GM18502 (cell line): Measurements from ENCODE around the gene LGI4.
"Not testable (repeated sequence)": the region's sequence is repeated elsewhere in the genome, so short reads cannot be mapped to it uniquely, and the experiment has no call there.

ENCODE experiments used
- ATAC-seq: cut with Tn5 transposase; IDR thresholded peaks from one replicate; pipeline ENCODE4 v1.9.1; 2021; ENCODE audit warnings: mild to moderate bottlenecking; ENCODE audit not compliant: unreplicated experiment, poor library complexity

LGI4 gene

DNA sequence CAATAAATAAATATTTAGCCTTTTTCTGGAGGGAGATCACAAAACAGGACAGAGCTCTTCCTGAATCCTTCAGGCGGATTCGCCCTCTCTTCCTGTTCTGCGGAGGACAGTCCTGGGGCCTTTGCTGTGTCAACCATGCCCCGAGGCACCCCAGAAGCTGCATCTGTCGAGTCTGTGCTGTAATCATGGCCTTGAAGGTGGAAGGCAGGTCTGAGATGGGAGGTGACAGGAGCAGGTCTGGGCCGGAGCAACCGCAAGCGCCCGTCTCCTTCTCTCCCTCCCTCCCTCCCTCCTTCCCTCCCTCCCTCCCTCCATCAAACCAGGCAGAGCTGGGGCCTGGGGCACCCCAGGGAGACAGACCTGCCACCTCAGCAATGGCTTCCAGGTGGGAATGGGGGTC lies 23.9 kb downstream of the LGI4 start:
- no peak for ATAC-seq

GRCh38 chr19:35109395-35110112 lies 25.3 kb downstream of the LGI4 start:
- no peak for ATAC-seq

DNA sequence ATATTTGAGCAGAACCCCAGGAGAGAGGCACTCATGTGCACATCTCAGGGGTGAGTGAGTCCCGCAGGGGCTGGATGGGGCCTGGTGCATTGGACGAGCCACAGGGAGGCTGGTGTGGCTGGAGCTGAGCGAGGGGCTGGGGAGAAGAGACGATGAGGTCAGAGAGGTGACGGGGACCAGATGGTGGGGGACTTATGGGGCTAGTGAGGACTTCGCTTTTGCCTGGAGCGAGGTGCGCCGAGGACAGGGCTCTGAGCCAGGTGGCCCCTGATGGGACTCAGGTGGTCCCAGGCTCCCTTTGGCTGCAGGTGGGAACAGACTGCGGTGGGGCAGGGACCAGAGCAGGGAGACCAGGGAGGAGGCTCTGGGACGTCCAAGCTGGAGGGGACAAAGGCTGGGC lies 26.1 kb downstream of the LGI4 start:
- no peak for ATAC-seq

- ATAC-seq = no peak
Measured at GRCh38 chr19:35107545-35107944, 27.3 kb downstream of the LGI4 start.

GRCh38 chr19:35106898-35107541 lies 27.8 kb downstream of the LGI4 start:
- ATAC-seq = no peak

GRCh38 chr19:35106291-35106583 lies 28.6 kb downstream of the LGI4 start:
- no peak for ATAC-seq

DNA sequence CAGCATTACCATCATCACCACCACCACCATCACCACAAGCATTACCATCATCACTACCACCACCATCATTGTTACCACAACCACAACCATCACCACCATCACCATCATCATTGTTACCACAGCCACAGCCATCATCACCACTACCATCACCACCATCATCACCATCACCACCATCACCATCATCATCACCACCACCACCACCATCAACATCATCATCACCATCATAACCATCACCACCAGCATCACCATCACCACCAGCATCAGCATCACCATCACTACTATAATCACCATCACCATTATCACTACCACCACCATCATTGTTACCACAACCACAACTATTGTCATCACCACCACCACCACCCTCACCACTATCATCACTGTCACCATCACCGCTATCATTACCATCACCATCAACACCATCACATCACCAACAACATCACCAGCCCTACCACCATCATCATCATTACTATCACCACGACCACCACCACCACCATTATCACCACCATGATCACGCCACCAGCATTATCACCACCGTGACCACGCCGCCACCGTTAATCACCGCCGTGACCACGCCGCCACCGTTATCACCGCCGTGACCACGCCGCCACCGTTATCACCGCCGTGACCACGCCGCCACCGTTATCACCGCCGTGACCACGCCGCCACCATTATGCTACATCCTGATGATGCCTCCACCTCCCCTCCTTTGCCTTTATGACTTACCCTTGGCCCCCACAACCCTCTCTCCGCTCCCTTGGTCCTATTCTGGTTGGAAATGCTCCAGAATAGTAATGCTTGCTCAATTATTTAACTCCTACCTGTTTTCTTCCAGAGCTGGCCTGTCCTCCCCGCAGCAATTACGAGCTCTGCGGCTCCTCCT lies 29.2 kb downstream of the LGI4 start:
- no peak for ATAC-seq

- ATAC-seq = no peak
Measured at GRCh38 chr19:35105047-35105410, 29.8 kb downstream of the LGI4 start.

DNA sequence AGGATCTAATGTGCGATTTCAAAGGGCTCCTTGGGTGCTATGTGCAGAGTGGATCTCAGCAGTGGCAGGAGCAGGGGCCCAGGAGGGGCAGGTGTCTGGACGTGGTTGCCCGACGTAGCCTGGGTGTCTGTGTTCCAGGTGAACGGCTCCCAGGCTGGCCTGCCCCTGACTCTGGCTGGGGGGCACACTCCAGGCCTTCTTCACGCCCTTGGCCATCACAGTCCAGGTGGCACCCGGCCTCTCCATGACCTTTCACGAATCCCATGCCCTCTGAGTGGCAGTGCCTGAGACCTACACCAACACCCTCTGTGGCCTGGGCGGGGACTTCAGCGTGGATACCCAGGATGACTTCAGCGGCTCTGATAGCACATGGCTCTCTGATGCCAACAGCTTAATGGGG lies 30.5 kb downstream of the LGI4 start:
- ATAC-seq = no peak

- ATAC-seq = not testable (repeated sequence)
Measured at GRCh38 chr19:35103614-35104013, 31.2 kb downstream of the LGI4 start.

GRCh38 chr19:35101949-35102348 lies 32.9 kb downstream of the LGI4 start:
- not testable (repeated sequence) for ATAC-seq

GRCh38 chr19:35100588-35101533 lies 34.0 kb downstream of the LGI4 start:
- ATAC-seq = no peak

GRCh38 chr19:35099897-35100275 lies 35.0 kb downstream of the LGI4 start:
- ATAC-seq = no peak

DNA sequence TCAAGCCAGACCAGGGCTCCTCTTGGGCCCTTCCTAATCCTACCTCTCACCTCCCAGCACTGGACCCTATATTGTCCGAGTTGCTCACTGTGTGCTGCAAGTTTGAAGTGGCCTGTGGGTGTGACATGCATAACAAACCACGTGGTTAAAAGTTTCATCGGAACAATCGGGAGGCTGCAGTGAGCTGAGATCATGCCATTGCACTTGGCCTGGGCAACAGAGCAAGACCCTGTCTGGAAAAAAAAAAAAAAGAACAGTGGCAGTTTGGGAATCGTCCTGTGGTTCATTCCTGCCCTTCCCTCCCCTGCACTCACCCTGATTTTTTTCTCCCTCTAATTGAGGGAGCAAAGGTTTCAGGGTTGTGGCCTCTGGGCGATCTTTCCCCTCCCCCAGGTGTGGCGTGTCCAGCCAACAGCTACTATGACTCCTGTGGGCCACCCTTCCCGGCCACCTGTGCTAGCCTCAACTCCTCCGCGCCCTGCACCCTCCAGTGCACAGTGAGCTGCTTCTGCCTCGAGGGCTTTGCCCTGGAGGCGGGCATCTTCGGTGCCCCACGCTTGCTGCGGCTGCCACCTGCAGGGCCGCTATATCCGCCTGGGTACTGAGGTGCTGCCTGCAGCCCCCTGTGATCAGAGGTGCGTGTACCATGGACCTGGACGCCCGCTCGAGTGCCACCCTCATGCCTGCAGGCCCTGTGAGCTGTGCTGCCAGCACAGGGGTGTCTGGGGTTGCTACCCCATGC lies 35.5 kb downstream of the LGI4 start:
- ATAC-seq = no peak

GRCh38 chr19:35098413-35099049 lies 36.3 kb downstream of the LGI4 start:
- ATAC-seq = no peak

- ATAC-seq = no peak
Measured at GRCh38 chr19:35095667-35096368, 39.0 kb downstream of the LGI4 start.

DNA sequence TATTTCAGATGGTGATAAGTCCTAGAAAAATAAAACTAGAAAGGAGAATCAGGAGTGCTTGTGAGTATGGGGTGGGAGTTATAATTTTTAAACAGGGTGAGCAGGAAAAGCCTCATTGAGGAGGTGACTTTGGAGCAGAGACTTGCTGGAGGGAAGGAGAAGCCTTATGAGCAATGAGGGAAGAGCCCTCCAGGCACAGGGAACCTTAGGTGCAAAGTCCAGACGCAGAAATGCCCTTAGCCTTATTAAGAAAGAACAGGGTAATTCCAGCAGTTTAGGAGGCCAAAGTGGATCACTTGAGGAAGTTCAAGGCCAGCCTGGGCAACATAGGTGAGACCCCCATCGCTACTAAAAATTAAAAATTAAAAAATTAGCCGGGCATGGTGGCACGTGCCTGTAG lies 40.2 kb downstream of the LGI4 start:
- no peak for ATAC-seq

DNA sequence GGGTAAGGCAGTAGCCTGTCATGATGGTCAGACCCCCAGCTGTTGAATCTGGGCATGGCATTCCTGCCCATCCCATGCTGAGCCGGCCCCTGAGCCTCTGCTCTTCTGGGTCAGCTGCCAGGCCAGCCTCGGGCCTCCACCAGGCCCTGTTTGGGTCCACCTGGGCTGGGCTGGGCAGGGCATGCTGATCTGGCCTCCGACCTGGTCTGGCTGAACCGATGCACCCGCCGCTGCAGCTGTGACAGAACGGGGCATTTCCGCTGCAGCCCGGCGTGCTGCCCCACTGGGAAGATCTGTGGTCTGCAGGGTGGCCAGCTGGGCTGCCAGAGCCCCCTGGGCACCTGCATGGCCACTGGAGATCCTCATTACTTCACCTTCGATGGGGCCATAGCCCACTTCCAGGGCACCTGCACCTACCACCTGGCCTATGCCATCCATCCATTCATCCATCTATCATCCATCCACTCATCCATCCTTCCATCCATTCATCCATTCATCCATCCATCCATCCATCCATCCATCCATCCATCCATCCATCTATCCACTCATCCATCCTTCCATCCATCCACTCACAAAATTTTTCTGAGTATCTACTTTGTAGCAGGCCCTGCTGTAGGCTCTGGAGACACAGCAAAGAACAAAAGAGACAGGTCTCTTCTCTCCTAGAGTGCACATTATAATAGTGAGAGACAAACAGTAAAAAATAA lies 40.8 kb downstream of the LGI4 start:
- no peak for ATAC-seq
